ENCODE data around the gene TENT4B. TPM values are rescaled to one million over a fixed set of nuclear protein-coding genes. Genes with fewer than 3 reads are reported as not detected.

Gene TENT4B
- total RNA-seq, 4 donors from 2014 or later = 5.9 to 24.7 (median 12.7) TPM

GRCh38 chr16:50151322-50151721 is 1.8 kb upstream of the TENT4B start:
- Histone ChIP-seq H3K27me3 (no peaks in the 10 kb centered on the region), H3K4me1 (no peaks in the 10 kb centered on the region), H3K36me3 (no peaks in the 10 kb centered on the region), H3K27ac (no peak overlapping the region), H3K4me3 (no peak overlapping the region), H3K9me3 (no peaks in the 10 kb centered on the region)
- no peak for TF ChIP-seq CTCF (IDR thresholded peaks at IDR 0.05)
- no peak for TF ChIP-seq POLR2A (IDR thresholded peaks at IDR 0.05)
- intact Hi-C loops (cut with DNase I; ENCODE audit: low total_unique reads) = loop anchor here (5.0 kb wide), 1 partner anchor 56 kb away; no protein-coding TSS in a partner anchor
- no peak for DNase-seq

DNA sequence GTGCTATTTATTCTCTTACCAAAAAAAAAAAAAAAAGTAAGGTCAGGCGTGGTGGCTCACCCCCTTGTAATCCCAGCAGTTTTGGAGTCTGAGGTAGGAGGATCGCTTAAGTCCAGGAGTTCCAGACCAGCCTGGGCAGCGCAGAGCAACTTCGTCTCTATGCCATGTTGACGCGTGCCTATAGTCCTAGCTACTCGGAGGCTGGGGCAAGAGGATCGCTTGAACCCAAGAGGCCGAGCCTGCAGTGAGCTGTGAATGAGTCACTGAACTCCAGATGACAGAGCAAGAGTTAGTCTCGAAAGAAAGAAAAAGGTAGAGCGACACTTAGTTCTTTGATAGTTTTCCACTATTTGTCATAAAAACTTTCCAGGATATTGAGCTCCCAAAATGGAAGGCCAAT is 1.4 kb upstream of the TENT4B start:
- H3K27ac ChIP-seq = peak overlapping the region; percentile 96 to 99
- intact Hi-C loops (cut with DNase I; ENCODE audit: low total_unique reads) = loop anchor here (5.0 kb wide), 1 partner anchor 56 kb away; no protein-coding TSS in a partner anchor
- H3K36me3 ChIP-seq = no peaks in the 10 kb centered on the region
- TF ChIP-seq CTCF (IDR thresholded peaks at IDR 0.05) (no peak), POLR2A (IDR thresholded peaks at IDR 0.05) (no peak)
- H3K4me3 ChIP-seq = peak overlapping the region in 1 of 2 donors; percentile 80
- H3K4me1 ChIP-seq = no peaks in the 10 kb centered on the region
- H3K27me3 ChIP-seq = no peaks in the 10 kb centered on the region
- H3K9me3 ChIP-seq = no peaks in the 10 kb centered on the region
- DNase-seq = no peak

DNA sequence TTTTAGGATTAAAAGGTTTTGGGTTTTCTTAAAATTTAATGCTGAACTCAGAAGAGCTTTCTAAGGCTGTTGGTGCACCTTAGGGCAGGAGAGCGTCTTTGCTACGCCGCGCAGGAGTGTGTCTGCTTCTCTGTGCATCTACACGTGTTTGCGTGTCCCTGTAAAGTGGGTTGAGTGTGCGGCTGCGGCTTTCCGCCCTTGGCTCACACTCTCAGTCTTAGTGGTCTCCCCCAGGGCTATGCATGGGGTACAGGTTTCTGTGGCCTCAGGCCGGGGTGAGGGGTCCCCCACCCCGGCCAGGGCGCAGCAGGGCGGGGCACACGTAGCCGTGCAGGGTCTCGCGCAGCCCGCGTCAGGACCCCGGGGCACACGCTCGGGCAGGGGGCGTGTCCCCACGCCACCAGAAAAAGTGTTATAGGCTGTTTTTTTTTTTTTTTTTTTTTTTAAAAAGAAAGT is 727 bp upstream of the TENT4B start:
- DNase-seq = peak; percentile 45 to 46
- no peaks in the 10 kb centered on the region for H3K27me3 ChIP-seq
- TF ChIP-seq POLR2A (IDR thresholded peaks at IDR 0.05) = no peak
- no peak for TF ChIP-seq CTCF (IDR thresholded peaks at IDR 0.05)
- H3K9me3 ChIP-seq = no peaks in the 10 kb centered on the region
- H3K27ac ChIP-seq = peak overlapping the region; percentile 96 to 99
- no peaks in the 10 kb centered on the region for H3K36me3 ChIP-seq
- intact Hi-C loops (cut with DNase I; ENCODE audit: low total_unique reads) = loop anchor here (5.0 kb wide), 1 partner anchor 55 kb away; no protein-coding TSS in a partner anchor
- H3K4me1 ChIP-seq = no peaks in the 10 kb centered on the region
- peak overlapping the region; percentile 80 to 91 for H3K4me3 ChIP-seq

DNA sequence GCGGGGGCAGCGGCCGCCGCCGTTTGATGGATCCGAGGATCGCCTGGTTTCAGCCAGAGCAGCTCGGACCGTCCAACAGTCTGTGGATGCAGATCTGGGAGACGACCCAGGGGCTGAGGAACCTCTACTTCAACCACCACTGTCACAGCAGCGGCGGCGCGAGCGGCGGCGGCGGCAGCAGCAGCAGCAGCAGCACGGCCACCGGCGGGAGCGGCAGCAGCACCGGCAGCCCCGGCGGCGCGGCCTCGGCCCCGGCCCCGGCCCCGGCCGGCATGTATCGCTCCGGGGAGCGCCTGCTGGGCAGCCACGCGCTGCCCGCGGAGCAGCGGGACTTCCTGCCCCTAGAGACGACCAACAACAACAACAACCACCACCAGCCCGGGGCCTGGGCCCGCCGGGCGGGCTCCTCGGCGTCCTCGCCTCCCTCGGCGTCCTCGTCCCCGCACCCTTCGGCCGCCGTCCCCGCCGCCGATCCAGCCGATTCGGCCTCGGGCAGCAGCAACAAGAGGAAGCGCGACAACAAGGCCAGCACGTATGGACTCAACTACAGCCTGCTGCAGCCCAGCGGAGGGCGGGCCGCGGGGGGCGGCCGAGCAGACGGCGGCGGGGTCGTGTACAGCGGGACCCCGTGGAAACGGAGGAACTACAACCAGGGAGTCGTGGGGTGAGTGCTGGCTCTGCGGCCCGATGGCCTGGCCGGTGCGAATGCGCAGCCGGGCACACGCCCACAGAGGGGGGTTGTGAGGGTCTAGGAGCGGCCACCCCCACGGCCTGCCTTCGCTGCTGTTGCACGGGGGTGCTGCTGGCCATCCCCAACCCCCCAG is 702 bp downstream of the TENT4B start:
- H3K36me3 ChIP-seq = no peaks in the 10 kb centered on the region
- DNase-seq = peak in 1 of 2 donors; percentile 41
- no peaks in the 10 kb centered on the region for H3K4me1 ChIP-seq
- H3K4me3 ChIP-seq = peak overlapping the region; percentile 80 to 91
- peak overlapping the region; percentile 69 to 96 for H3K27ac ChIP-seq
- no peak for TF ChIP-seq POLR2A (IDR thresholded peaks at IDR 0.05)
- no peak for TF ChIP-seq CTCF (IDR thresholded peaks at IDR 0.05)
- H3K9me3 ChIP-seq = no peaks in the 10 kb centered on the region
- no peaks in the 10 kb centered on the region for H3K27me3 ChIP-seq
- intact Hi-C loops (cut with DNase I; ENCODE audit: low total_unique reads) = loop anchor here (5.0 kb wide), 1 partner anchor 53 kb away; no protein-coding TSS in a partner anchor

GRCh38 chr16:50154420-50154950 is 1.4 kb downstream of the TENT4B start:
- peak overlapping the region; percentile 69 to 96 for H3K27ac ChIP-seq
- H3K4me3 ChIP-seq = peak overlapping the region; percentile 80 to 91
- H3K9me3 ChIP-seq = no peaks in the 10 kb centered on the region
- TF ChIP-seq POLR2A (IDR thresholded peaks at IDR 0.05) (no peak), CTCF (IDR thresholded peaks at IDR 0.05) (no peak)
- H3K27me3 ChIP-seq = no peaks in the 10 kb centered on the region
- DNase-seq = no peak
- no peaks in the 10 kb centered on the region for H3K36me3 ChIP-seq
- intact Hi-C loops (cut with DNase I; ENCODE audit: low total_unique reads) = loop anchor here (5.0 kb wide), 1 partner anchor 53 kb away; no protein-coding TSS in a partner anchor
- H3K4me1 ChIP-seq = no peaks in the 10 kb centered on the region
